ENCODE data around the gene CNTNAP5. TPM values are rescaled to one million over a fixed set of nuclear protein-coding genes. Genes with fewer than 3 reads are reported as not detected.
"Not testable (repeated sequence)": the region's sequence is repeated elsewhere in the genome, so short reads cannot be mapped to it uniquely, and the experiment has no call there.

CNTNAP5 gene
- total RNA-seq, 1 experiment from 2014 or later, result not detected

- DNase-seq (ENCODE audit: unreplicated experiment), result no peak
- H3K36me3 Mint-ChIP-seq (ENCODE audit: insufficient read depth, unreplicated experiment), result no peaks in the 10 kb centered on the region
- intact Hi-C loops (cut with micrococcal nuclease), result no loop called here
- no peaks in the 10 kb centered on the region for H3K27me3 Mint-ChIP-seq (ENCODE audit: insufficient read depth, unreplicated experiment)
- no peaks in the 10 kb centered on the region for H3K9me3 Mint-ChIP-seq (ENCODE audit: unreplicated experiment)
- no peak overlapping the region for H3K27ac Mint-ChIP-seq (ENCODE audit: low read depth, unreplicated experiment)
- POLR2A ChIA-PET, result no interaction called here
- CTCF ChIA-PET, result no interaction called here
- H3K4me3 Mint-ChIP-seq (ENCODE audit: unreplicated experiment), result no peak overlapping the region
- TF ChIP-seq CTCF (IDR thresholded peaks at IDR 0.05; ENCODE audit: unreplicated experiment), result no peak
- BruUV-seq (replicated peaks), result no TSS peak
- H3K4me1 Mint-ChIP-seq (ENCODE audit: insufficient read depth, unreplicated experiment), result peaks cover 7% of the 10 kb centered on the region
Measured at GRCh38 chr2:124382067-124382618, 357.1 kb downstream of the CNTNAP5 start.

GRCh38 chr2:124395961-124396360 is 370.9 kb downstream of the CNTNAP5 start:
- POLR2A ChIA-PET, result no interaction called here
- no peaks in the 10 kb centered on the region for H3K9me3 Mint-ChIP-seq (ENCODE audit: unreplicated experiment)
- H3K4me1 Mint-ChIP-seq (ENCODE audit: insufficient read depth, unreplicated experiment), result no peaks in the 10 kb centered on the region
- peaks cover 32% of the 10 kb centered on the region for H3K27me3 Mint-ChIP-seq (ENCODE audit: insufficient read depth, unreplicated experiment)
- no peak overlapping the region for H3K27ac Mint-ChIP-seq (ENCODE audit: low read depth, unreplicated experiment)
- H3K4me3 Mint-ChIP-seq (ENCODE audit: unreplicated experiment), result no peak overlapping the region
- no peak for TF ChIP-seq CTCF (IDR thresholded peaks at IDR 0.05; ENCODE audit: unreplicated experiment)
- H3K36me3 Mint-ChIP-seq (ENCODE audit: insufficient read depth, unreplicated experiment), result no peaks in the 10 kb centered on the region
- no peak for DNase-seq (ENCODE audit: unreplicated experiment)
- CTCF ChIA-PET, result no interaction called here
- BruUV-seq (replicated peaks), result no TSS peak
- intact Hi-C loops (cut with micrococcal nuclease), result no loop called here

GRCh38 chr2:124402274-124402673 is 377.2 kb downstream of the CNTNAP5 start:
- H3K27ac Mint-ChIP-seq (ENCODE audit: low read depth, unreplicated experiment), result no peak overlapping the region
- H3K9me3 Mint-ChIP-seq (ENCODE audit: unreplicated experiment), result no peaks in the 10 kb centered on the region
- TF ChIP-seq CTCF (IDR thresholded peaks at IDR 0.05; ENCODE audit: unreplicated experiment), result no peak
- DNase-seq (ENCODE audit: unreplicated experiment), result no peak
- H3K4me1 Mint-ChIP-seq (ENCODE audit: insufficient read depth, unreplicated experiment), result no peaks in the 10 kb centered on the region
- intact Hi-C loops (cut with micrococcal nuclease), result no loop called here
- H3K4me3 Mint-ChIP-seq (ENCODE audit: unreplicated experiment), result no peak overlapping the region
- no TSS peak for BruUV-seq (replicated peaks)
- POLR2A ChIA-PET, result no interaction called here
- no peaks in the 10 kb centered on the region for H3K36me3 Mint-ChIP-seq (ENCODE audit: insufficient read depth, unreplicated experiment)
- H3K27me3 Mint-ChIP-seq (ENCODE audit: insufficient read depth, unreplicated experiment), result peaks cover 48% of the 10 kb centered on the region
- CTCF ChIA-PET, result no interaction called here

- H3K9me3 Mint-ChIP-seq (ENCODE audit: unreplicated experiment); H3K36me3 Mint-ChIP-seq (ENCODE audit: insufficient read depth, unreplicated experiment); intact Hi-C loops (cut with micrococcal nuclease); H3K27ac Mint-ChIP-seq (ENCODE audit: low read depth, unreplicated experiment); POLR2A ChIA-PET; BruUV-seq (replicated peaks); H3K4me1 Mint-ChIP-seq (ENCODE audit: insufficient read depth, unreplicated experiment); DNase-seq (ENCODE audit: unreplicated experiment); H3K4me3 Mint-ChIP-seq (ENCODE audit: unreplicated experiment): not testable (repeated sequence)
- peaks cover 12% of the 10 kb centered on the region for H3K27me3 Mint-ChIP-seq (ENCODE audit: insufficient read depth, unreplicated experiment)
- CTCF ChIA-PET, result interaction anchor here (0.7 kb wide), 1 partner anchor 9 kb away, joined by 3 read pairs; no protein-coding TSS in a partner anchor
Measured at GRCh38 chr2:124407836-124408534, 382.9 kb downstream of the CNTNAP5 start.
